Endodermal cell (in vitro differentiated cells): ENCODE results near the gene AIG1. TPM values are rescaled to one million over a fixed set of nuclear protein-coding genes. Genes with fewer than 3 reads are reported as not detected.

Experiments
- DNase-seq: peaks from one replicate; pipeline ENCODE4 v3.0.0-alpha.2; 2017
- H3K27ac ChIP-seq: 2 replicates; pipeline ENCODE4 v1.5.1; 2013; ENCODE audit warnings: mild to moderate bottlenecking, low read depth, low read length, moderate library complexity
- H3K27me3 ChIP-seq: 2 replicates; pipeline ENCODE4 v1.6.1; 2013; ENCODE audit warnings: mild to moderate bottlenecking, low read length, moderate library complexity; ENCODE audit not compliant: insufficient read depth, control insufficient read depth, poor library complexity, severe bottlenecking
- H3K36me3 ChIP-seq: 2 replicates; pipeline ENCODE4 v1.7.0; 2013; ENCODE audit warnings: mild to moderate bottlenecking, low read length, moderate library complexity; ENCODE audit not compliant: control insufficient read depth, insufficient read depth
- H3K4me1 ChIP-seq: one replicate; pipeline ENCODE4 v1.7.0; 2013; ENCODE audit warnings: low read length; ENCODE audit not compliant: control insufficient read depth, insufficient read depth
- H3K4me3 ChIP-seq: 2 replicates; pipeline ENCODE4 v1.5.1; 2013; ENCODE audit warnings: mild to moderate bottlenecking, low read length, moderate library complexity
- H3K9ac ChIP-seq: 2 replicates; pipeline ENCODE4 v1.6.1; 2013; ENCODE audit warnings: mild to moderate bottlenecking, low read length, moderate library complexity; ENCODE audit not compliant: poor library complexity, severe bottlenecking; ENCODE audit errors: extremely low read depth
- H3K9me3 ChIP-seq: 2 replicates; pipeline ENCODE4 v1.6.1; 2013; ENCODE audit warnings: mild to moderate bottlenecking, low read length, moderate library complexity; ENCODE audit not compliant: control insufficient read depth
- H3K27ac Mint-ChIP-seq: 2 replicates; pipeline ENCODE4 v1.8.0; 2020; ENCODE audit warnings: mixed read lengths
- H3K27me3 Mint-ChIP-seq: 2 replicates; pipeline ENCODE4 v1.8.0; 2021; ENCODE audit warnings: mild to moderate bottlenecking, mixed read lengths; ENCODE audit not compliant: insufficient read depth
- H3K36me3 Mint-ChIP-seq: 2 replicates; pipeline ENCODE4 v1.8.0; 2020; ENCODE audit warnings: low read depth, mixed read lengths
- H3K4me1 Mint-ChIP-seq: 2 replicates; pipeline ENCODE4 v1.8.0; 2020; ENCODE audit warnings: mixed read lengths
- H3K4me3 Mint-ChIP-seq: 2 replicates; pipeline ENCODE4 v1.8.0; 2020; ENCODE audit warnings: mild to moderate bottlenecking, moderate library complexity, mixed read lengths
- H3K9me3 Mint-ChIP-seq: 2 replicates; pipeline ENCODE4 v1.8.0; 2020; ENCODE audit warnings: mild to moderate bottlenecking, mixed read lengths
- CTCF ChIP-seq: fragments of 200-600 bp; sonication (generic); conservative IDR thresholded peaks from 2 replicates; pipeline ENCODE4 v1.5.0; 2021; ENCODE audit warnings: antibody characterized with exemption, mild to moderate bottlenecking
- WGBS, 2 experiments: methylation state at CpG; one replicate each; pipeline versions ENCODE4 v1.1.5 to v1.1.7; 2013; ENCODE audit warnings: missing lambda C conversion rate in 2 of 2, mixed read lengths in 1 of 2; ENCODE audit not compliant: insufficient coverage in 1 of 2, insufficient read length in 1 of 2; 5-methylcytosine and 5-hydroxymethylcytosine counted together
- total RNA-seq, 2 donors: library from RNA; stranded (reverse); fragmentation: NEBNext Ultra II Directional in 1 of 2; extraction: Animal tissue kit (Norgen Biotek cat#: 25700) in 1 of 2; gene quantifications; 2 replicates in 1 of 2; 3 replicates in 1 of 2; pipeline ENCODE4 v1.2.1, GENCODE V29; 2021

Gene AIG1
- total RNA-seq, 2 donors from 2014 or later, result 23.0 to 25.2 TPM

DNA sequence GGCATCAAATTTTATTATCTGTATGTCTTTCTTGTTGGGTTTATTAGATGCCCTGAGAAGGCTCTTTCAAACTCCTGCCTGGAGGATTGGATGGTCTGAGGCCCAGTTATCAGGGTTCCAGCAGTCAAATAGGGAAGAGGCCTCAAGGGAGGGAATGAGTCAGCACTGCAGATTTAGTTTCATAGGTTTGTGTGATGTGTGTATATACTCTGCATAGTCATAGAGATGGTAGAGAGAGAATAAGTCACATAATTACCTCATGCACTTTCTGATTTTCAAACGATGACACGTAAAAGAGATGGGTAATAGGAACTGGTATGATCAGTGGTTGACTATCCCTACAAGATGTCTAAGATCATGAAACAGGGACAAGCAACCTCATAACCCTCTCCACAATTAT lies 307.7 kb downstream of the AIG1 start:
- H3K36me3 ChIP-seq, result no peaks in the 10 kb centered on the region
- no peak for DNase-seq
- no peak overlapping the region for H3K27ac ChIP-seq
- no peak overlapping the region for H3K9ac ChIP-seq
- Mint-ChIP-seq H3K27ac (no peak overlapping the region), H3K27me3 (peaks cover 6% of the 10 kb centered on the region), H3K36me3 (no peaks in the 10 kb centered on the region), H3K4me3 (no peak overlapping the region), H3K9me3 (no peaks in the 10 kb centered on the region), H3K4me1 (no peaks in the 10 kb centered on the region)
- peaks cover 2% of the 10 kb centered on the region for H3K4me1 ChIP-seq
- no peak overlapping the region for H3K4me3 ChIP-seq
- peaks cover 5% of the 10 kb centered on the region for H3K9me3 ChIP-seq
- no peak for TF ChIP-seq CTCF
- WGBS, 2 experiments, result no CpG with 5 or more reads among the region's 2 CpGs
- H3K27me3 ChIP-seq, result peaks cover 27% of the 10 kb centered on the region

GRCh38 chr6:143369971-143370370 lies 309.3 kb downstream of the AIG1 start:
- Histone ChIP-seq H3K36me3 (no peaks in the 10 kb centered on the region), H3K9ac (no peak overlapping the region), H3K27ac (no peak overlapping the region), H3K4me3 (no peak overlapping the region), H3K4me1 (peaks cover 2% of the 10 kb centered on the region), H3K9me3 (peaks cover 18% of the 10 kb centered on the region), H3K27me3 (peaks cover 42% of the 10 kb centered on the region)
- H3K4me3 Mint-ChIP-seq, result no peak overlapping the region
- no peak for DNase-seq
- TF ChIP-seq CTCF, result no peak
- H3K9me3 Mint-ChIP-seq, result peaks cover 4% of the 10 kb centered on the region
- no peaks in the 10 kb centered on the region for H3K36me3 Mint-ChIP-seq
- 76 to 78% methylated on average over 3 of the region's 3 CpGs for WGBS, 2 experiments
- no peak overlapping the region for H3K27ac Mint-ChIP-seq
- H3K4me1 Mint-ChIP-seq, result no peaks in the 10 kb centered on the region
- peaks cover 16% of the 10 kb centered on the region for H3K27me3 Mint-ChIP-seq

GRCh38 chr6:143370812-143371370 lies 310.2 kb downstream of the AIG1 start:
- H3K36me3 Mint-ChIP-seq, result no peaks in the 10 kb centered on the region
- 82 to 90% methylated on average over 3 to 5 of the region's 5 CpGs for WGBS, 2 experiments
- H3K27ac ChIP-seq, result no peak overlapping the region
- H3K27me3 Mint-ChIP-seq, result peaks cover 22% of the 10 kb centered on the region
- no peaks in the 10 kb centered on the region for H3K4me1 Mint-ChIP-seq
- no peak overlapping the region for H3K9ac ChIP-seq
- peaks cover 18% of the 10 kb centered on the region for H3K9me3 ChIP-seq
- H3K4me3 Mint-ChIP-seq, result no peak overlapping the region
- peaks cover 4% of the 10 kb centered on the region for H3K9me3 Mint-ChIP-seq
- H3K27me3 ChIP-seq, result peaks cover 47% of the 10 kb centered on the region
- H3K4me1 ChIP-seq, result peaks cover 2% of the 10 kb centered on the region
- no peak for TF ChIP-seq CTCF
- no peak for DNase-seq
- H3K4me3 ChIP-seq, result no peak overlapping the region
- no peaks in the 10 kb centered on the region for H3K36me3 ChIP-seq
- no peak overlapping the region for H3K27ac Mint-ChIP-seq
